GM23338 (cell line): ENCODE results near the gene TMEM63C. TPM values are rescaled to one million over a fixed set of nuclear protein-coding genes. Genes with fewer than 3 reads are reported as not detected.

ENCODE experiments used
- ATAC-seq: fragments of 200-7000 bp; cut with Tn5 transposase; 3 replicates; pipeline ENCODE4 v1.9.1; 2020
- DNase-seq: peaks from one replicate; pipeline ENCODE4 v3.0.0-alpha.2; 2015; ENCODE audit warnings: low spot score
- H2AFZ ChIP-seq: fragments of 200-600 bp; sonication (generic); 2 replicates; pipeline ENCODE4 v1.8.0; 2016; ENCODE audit warnings: antibody characterized with exemption, mild to moderate bottlenecking, moderate library complexity
- H3F3A ChIP-seq: fragments of 200-600 bp; sonication (generic); replicated peaks from 2 replicates; pipeline ENCODE4 v1.8.0; 2017; ENCODE audit warnings: antibody characterized with exemption, mixed run types, low read depth
- H3K27ac ChIP-seq: fragments of 200-600 bp; sonication (generic); 2 replicates; pipeline ENCODE4 v1.6.1; 2016; ENCODE audit warnings: low read depth
- H3K27me3 ChIP-seq: fragments of 200-600 bp; sonication (generic); 2 replicates; pipeline ENCODE4 v1.8.0; 2016; ENCODE audit warnings: mild to moderate bottlenecking, mixed run types, moderate library complexity; ENCODE audit not compliant: insufficient read depth
- H3K36me3 ChIP-seq: fragments of 200-600 bp; sonication (generic); 2 replicates; pipeline ENCODE4 v1.8.0; 2016; ENCODE audit warnings: mild to moderate bottlenecking; ENCODE audit not compliant: insufficient read depth
- H3K4me1 ChIP-seq: fragments of 200-600 bp; sonication (generic); 2 replicates; pipeline ENCODE4 v1.8.0; 2016; ENCODE audit warnings: mild to moderate bottlenecking, moderate library complexity; ENCODE audit not compliant: insufficient read depth
- H3K4me2 ChIP-seq: fragments of 200-600 bp; sonication (generic); 2 replicates; pipeline ENCODE4 v1.7.1; 2017; ENCODE audit warnings: mixed run types
- H3K4me3 ChIP-seq: fragments of 200-600 bp; sonication (generic); 2 replicates; pipeline ENCODE4 v1.6.1; 2016; ENCODE audit warnings: mixed run types
- H3K79me2 ChIP-seq: fragments of 200-600 bp; sonication (generic); replicated peaks from 2 replicates; pipeline ENCODE4 v1.8.0; 2017; ENCODE audit warnings: mild to moderate bottlenecking; ENCODE audit not compliant: insufficient read depth
- H3K9me2 ChIP-seq: fragments of 200-600 bp; sonication (generic); 2 replicates; pipeline ENCODE4 v1.8.0; 2017; ENCODE audit not compliant: insufficient read depth
- H4K20me1 ChIP-seq: fragments of 200-600 bp; sonication (generic); replicated peaks from 2 replicates; pipeline ENCODE4 v1.8.0; 2017; ENCODE audit warnings: mild to moderate bottlenecking; ENCODE audit not compliant: insufficient read depth
- H3K27ac Mint-ChIP-seq: 2 replicates; pipeline ENCODE4 v1.8.0; 2020; ENCODE audit warnings: inconsistent platforms, mild to moderate bottlenecking, moderate library complexity, mixed read lengths
- H3K27me3 Mint-ChIP-seq: 3 replicates; pipeline ENCODE4 v1.8.0; 2022; ENCODE audit warnings: low read depth, mild to moderate bottlenecking, moderate library complexity, mixed read lengths, inconsistent platforms; ENCODE audit not compliant: insufficient read depth, poor library complexity
- H3K36me3 Mint-ChIP-seq: 3 replicates; pipeline ENCODE4 v1.8.0; 2021; ENCODE audit warnings: low read depth, mild to moderate bottlenecking, inconsistent platforms, moderate library complexity, mixed read lengths
- H3K4me1 Mint-ChIP-seq: 3 replicates; pipeline ENCODE4 v1.8.0; 2020; ENCODE audit warnings: mild to moderate bottlenecking, inconsistent platforms, mixed read lengths
- H3K4me3 Mint-ChIP-seq: 3 replicates; pipeline ENCODE4 v1.8.0; 2021; ENCODE audit warnings: moderate library complexity, mild to moderate bottlenecking, inconsistent platforms, mixed read lengths
- H3K9me3 Mint-ChIP-seq: 3 replicates; pipeline ENCODE4 v1.8.0; 2020; ENCODE audit warnings: moderate library complexity, mild to moderate bottlenecking, inconsistent platforms, mixed read lengths
- ETS1 ChIP-seq: IDR thresholded peaks from 2 replicates; pipeline ENCODE4 v1.6.1; 2016; ENCODE audit warnings: antibody characterized with exemption
- polyA plus RNA-seq: library from polyadenylated mRNA; unstranded; fragments of >200 nt; fragmentation: Nextera tagmentation; extraction: Ambion mirVana; gene quantifications from 2 replicates; pipeline ENCODE4 v1.2.1, GENCODE V29; 2016
- total RNA-seq: library from RNA; depleted of rRNA; stranded (reverse); fragments of >200 nt; shearing (Covaris generic); gene quantifications from 2 replicates; pipeline ENCODE4 v1.2.3, GENCODE V29; 2014
- TF ChIP-seq, protein P1 (sequence below): IDR thresholded peaks from one replicate; pipeline ENCODE4 v1.6.1; 2018; ENCODE audit warnings: antibody characterized with exemption; ENCODE audit not compliant: unreplicated experiment
- TF ChIP-seq, protein P2 (sequence below): fragments of 250-450 bp; sonication (Bioruptor Pico); IDR thresholded peaks from 2 replicates; pipeline ENCODE4 v1.5.0; 2020; ENCODE audit warnings: mild to moderate bottlenecking, moderate library complexity

Gene TMEM63C
- total and polyA plus RNA-seq, 2 experiments from 2014 or later = 2.1 to 6.3 TPM

DNA sequence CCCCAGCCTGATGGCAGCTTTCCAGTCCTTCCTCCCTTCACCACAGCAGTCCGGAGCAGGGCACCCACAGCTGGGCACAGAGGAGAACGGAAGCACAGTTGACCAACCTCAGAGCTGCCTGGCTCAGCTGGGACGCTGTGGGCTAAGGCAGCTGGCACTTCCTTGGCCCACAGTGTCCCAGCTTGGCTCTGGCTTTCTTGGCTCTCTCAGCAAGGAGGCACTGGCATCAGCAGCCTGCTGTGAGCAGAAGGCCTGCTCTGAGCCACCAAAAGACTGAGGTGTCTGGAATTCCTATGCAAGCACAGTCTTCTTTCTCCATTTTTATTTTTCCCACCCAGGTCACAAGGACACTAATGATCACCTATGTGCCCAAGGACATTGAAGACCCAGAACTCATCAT lies 56.8 kb downstream of the TMEM63C start:
- no peaks in the 10 kb centered on the region for H3K9me2 ChIP-seq
- H3K4me1 ChIP-seq = no peaks in the 10 kb centered on the region
- no peaks in the 10 kb centered on the region for H3K79me2 ChIP-seq
- no peaks in the 10 kb centered on the region for H3K9me3 Mint-ChIP-seq
- H3K36me3 ChIP-seq = no peaks in the 10 kb centered on the region
- no peak overlapping the region for H3K4me3 ChIP-seq
- no peaks in the 10 kb centered on the region for H3K36me3 Mint-ChIP-seq
- no peak for DNase-seq
- TF ChIP-seq ETS1 = no peak
- TF ChIP-seq, protein P1, sequence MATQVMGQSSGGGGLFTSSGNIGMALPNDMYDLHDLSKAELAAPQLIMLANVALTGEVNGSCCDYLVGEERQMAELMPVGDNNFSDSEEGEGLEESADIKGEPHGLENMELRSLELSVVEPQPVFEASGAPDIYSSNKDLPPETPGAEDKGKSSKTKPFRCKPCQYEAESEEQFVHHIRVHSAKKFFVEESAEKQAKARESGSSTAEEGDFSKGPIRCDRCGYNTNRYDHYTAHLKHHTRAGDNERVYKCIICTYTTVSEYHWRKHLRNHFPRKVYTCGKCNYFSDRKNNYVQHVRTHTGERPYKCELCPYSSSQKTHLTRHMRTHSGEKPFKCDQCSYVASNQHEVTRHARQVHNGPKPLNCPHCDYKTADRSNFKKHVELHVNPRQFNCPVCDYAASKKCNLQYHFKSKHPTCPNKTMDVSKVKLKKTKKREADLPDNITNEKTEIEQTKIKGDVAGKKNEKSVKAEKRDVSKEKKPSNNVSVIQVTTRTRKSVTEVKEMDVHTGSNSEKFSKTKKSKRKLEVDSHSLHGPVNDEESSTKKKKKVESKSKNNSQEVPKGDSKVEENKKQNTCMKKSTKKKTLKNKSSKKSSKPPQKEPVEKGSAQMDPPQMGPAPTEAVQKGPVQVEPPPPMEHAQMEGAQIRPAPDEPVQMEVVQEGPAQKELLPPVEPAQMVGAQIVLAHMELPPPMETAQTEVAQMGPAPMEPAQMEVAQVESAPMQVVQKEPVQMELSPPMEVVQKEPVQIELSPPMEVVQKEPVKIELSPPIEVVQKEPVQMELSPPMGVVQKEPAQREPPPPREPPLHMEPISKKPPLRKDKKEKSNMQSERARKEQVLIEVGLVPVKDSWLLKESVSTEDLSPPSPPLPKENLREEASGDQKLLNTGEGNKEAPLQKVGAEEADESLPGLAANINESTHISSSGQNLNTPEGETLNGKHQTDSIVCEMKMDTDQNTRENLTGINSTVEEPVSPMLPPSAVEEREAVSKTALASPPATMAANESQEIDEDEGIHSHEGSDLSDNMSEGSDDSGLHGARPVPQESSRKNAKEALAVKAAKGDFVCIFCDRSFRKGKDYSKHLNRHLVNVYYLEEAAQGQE = no peak
- TF ChIP-seq, protein P2, sequence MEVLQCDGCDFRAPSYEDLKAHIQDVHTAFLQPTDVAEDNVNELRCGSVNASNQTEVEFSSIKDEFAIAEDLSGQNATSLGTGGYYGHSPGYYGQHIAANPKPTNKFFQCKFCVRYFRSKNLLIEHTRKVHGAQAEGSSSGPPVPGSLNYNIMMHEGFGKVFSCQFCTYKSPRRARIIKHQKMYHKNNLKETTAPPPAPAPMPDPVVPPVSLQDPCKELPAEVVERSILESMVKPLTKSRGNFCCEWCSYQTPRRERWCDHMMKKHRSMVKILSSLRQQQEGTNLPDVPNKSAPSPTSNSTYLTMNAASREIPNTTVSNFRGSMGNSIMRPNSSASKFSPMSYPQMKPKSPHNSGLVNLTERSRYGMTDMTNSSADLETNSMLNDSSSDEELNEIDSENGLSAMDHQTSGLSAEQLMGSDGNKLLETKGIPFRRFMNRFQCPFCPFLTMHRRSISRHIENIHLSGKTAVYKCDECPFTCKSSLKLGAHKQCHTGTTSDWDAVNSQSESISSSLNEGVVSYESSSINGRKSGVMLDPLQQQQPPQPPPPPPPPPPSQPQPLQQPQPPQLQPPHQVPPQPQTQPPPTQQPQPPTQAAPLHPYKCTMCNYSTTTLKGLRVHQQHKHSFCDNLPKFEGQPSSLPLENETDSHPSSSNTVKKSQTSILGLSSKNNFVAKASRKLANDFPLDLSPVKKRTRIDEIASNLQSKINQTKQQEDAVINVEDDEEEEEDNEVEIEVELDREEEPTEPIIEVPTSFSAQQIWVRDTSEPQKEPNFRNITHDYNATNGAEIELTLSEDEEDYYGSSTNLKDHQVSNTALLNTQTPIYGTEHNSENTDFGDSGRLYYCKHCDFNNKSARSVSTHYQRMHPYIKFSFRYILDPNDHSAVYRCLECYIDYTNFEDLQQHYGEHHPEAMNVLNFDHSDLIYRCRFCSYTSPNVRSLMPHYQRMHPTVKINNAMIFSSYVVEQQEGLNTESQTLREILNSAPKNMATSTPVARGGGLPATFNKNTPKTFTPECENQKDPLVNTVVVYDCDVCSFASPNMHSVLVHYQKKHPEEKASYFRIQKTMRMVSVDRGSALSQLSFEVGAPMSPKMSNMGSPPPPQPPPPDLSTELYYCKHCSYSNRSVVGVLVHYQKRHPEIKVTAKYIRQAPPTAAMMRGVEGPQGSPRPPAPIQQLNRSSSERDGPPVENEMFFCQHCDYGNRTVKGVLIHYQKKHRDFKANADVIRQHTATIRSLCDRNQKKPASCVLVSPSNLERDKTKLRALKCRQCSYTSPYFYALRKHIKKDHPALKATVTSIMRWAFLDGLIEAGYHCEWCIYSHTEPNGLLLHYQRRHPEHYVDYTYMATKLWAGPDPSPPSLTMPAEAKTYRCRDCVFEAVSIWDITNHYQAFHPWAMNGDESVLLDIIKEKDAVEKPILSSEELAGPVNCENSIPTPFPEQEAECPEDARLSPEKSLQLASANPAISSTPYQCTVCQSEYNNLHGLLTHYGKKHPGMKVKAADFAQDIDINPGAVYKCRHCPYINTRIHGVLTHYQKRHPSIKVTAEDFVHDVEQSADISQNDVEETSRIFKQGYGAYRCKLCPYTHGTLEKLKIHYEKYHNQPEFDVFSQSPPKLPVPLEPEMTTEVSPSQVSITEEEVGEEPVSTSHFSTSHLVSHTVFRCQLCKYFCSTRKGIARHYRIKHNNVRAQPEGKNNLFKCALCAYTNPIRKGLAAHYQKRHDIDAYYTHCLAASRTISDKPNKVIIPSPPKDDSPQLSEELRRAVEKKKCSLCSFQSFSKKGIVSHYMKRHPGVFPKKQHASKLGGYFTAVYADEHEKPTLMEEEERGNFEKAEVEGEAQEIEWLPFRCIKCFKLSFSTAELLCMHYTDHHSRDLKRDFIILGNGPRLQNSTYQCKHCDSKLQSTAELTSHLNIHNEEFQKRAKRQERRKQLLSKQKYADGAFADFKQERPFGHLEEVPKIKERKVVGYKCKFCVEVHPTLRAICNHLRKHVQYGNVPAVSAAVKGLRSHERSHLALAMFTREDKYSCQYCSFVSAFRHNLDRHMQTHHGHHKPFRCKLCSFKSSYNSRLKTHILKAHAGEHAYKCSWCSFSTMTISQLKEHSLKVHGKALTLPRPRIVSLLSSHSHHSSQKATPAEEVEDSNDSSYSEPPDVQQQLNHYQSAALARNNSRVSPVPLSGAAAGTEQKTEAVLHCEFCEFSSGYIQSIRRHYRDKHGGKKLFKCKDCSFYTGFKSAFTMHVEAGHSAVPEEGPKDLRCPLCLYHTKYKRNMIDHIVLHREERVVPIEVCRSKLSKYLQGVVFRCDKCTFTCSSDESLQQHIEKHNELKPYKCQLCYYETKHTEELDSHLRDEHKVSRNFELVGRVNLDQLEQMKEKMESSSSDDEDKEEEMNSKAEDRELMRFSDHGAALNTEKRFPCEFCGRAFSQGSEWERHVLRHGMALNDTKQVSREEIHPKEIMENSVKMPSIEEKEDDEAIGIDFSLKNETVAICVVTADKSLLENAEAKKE = no peak
- H3K4me3 Mint-ChIP-seq = no peak overlapping the region
- no peaks in the 10 kb centered on the region for H3K4me1 Mint-ChIP-seq
- no peak overlapping the region for H3K27ac ChIP-seq
- no peak overlapping the region for H3K27ac Mint-ChIP-seq
- peaks cover 9% of the 10 kb centered on the region for H3K27me3 Mint-ChIP-seq
- no peaks in the 10 kb centered on the region for H4K20me1 ChIP-seq
- H3K27me3 ChIP-seq = no peaks in the 10 kb centered on the region
- no peaks in the 10 kb centered on the region for H3F3A ChIP-seq
- ATAC-seq = no peak
- H3K4me2 ChIP-seq = no peak overlapping the region
- no peak overlapping the region for H2AFZ ChIP-seq
